ENCODE measurements around the gene MEIS1.

The MEIS1 gene

DNA sequence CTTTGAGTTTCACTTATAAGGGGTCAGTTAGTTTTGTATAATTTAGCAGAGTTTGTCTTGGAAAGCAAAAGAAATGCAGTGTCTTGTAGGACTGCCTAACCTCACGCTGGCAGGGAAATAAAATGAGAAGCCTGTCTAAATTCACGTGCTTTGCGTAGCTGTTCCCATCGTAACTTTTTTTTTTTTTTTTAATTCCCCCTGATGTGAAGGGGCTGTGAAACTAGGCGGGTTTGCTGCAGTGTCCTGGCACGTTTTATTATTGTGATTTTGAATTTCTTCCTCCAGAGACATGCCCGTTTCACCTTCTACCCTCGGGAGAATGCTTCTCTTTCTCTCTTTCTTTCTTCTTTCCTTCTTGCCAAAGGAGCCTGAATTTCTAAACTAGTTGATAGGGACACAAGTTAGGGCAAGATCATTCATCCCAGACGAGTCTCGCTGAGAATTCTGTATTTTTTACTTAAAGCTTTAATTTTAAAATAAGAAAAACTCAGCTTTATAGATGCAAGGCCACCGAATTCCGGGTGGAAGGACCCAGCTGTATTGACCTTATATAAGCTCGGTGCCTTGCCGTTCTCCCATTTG, 2.3 kb downstream of the MEIS1 start:
- DNase-seq (ENCODE audit: extremely low read depth, insufficient read length), result no peak
- Histone ChIP-seq H3K4me3 (replicated peaks; ENCODE audit: low read depth, low read length) (no peak overlapping the region), H3K27me3 (replicated peaks; ENCODE audit: control insufficient read depth, insufficient read depth, low read length) (no peaks in the 10 kb centered on the region; the same call in 1 of the 2 replicates), H3K36me3 (ENCODE audit: control insufficient read depth, insufficient read depth, low read length) (no peaks in the 10 kb centered on the region)
- TF ChIP-seq, protein P1, sequence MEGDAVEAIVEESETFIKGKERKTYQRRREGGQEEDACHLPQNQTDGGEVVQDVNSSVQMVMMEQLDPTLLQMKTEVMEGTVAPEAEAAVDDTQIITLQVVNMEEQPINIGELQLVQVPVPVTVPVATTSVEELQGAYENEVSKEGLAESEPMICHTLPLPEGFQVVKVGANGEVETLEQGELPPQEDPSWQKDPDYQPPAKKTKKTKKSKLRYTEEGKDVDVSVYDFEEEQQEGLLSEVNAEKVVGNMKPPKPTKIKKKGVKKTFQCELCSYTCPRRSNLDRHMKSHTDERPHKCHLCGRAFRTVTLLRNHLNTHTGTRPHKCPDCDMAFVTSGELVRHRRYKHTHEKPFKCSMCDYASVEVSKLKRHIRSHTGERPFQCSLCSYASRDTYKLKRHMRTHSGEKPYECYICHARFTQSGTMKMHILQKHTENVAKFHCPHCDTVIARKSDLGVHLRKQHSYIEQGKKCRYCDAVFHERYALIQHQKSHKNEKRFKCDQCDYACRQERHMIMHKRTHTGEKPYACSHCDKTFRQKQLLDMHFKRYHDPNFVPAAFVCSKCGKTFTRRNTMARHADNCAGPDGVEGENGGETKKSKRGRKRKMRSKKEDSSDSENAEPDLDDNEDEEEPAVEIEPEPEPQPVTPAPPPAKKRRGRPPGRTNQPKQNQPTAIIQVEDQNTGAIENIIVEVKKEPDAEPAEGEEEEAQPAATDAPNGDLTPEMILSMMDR (IDR thresholded peaks at IDR 0.05; ENCODE audit: insufficient read depth, low read length, poor library complexity, severe bottlenecking), result no peak

GRCh38 chr2:66437691-66438497, 3.0 kb downstream of the MEIS1 start:
- DNase-seq (ENCODE audit: extremely low read depth, insufficient read length), result no peak
- Histone ChIP-seq H3K27me3 (replicated peaks; ENCODE audit: control insufficient read depth, insufficient read depth, low read length) (no peaks in the 10 kb centered on the region; the same call in 1 of the 2 replicates), H3K4me3 (replicated peaks; ENCODE audit: low read depth, low read length) (no peak overlapping the region), H3K36me3 (ENCODE audit: control insufficient read depth, insufficient read depth, low read length) (no peaks in the 10 kb centered on the region)
- TF ChIP-seq, protein P1 (IDR thresholded peaks at IDR 0.05; ENCODE audit: insufficient read depth, low read length, poor library complexity, severe bottlenecking), result no peak

DNA sequence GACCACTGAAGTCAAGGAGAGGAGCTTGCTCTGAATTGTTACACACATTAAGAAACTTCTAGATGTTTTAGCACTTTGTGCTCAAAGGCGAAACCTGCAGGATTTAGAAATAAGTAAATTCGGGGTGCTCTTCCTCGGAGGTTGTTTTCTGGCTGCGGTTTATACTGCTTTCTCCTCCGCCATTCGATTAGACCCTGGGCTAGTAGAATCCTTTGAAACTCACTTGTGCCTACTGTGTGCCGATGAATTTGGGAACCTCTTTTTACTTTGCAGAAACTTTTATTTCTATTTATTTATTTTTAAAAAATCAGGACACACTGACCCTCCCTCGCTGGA, 3.5 kb downstream of the MEIS1 start:
- Histone ChIP-seq H3K36me3 (ENCODE audit: control insufficient read depth, insufficient read depth, low read length) (no peaks in the 10 kb centered on the region), H3K27me3 (replicated peaks; ENCODE audit: control insufficient read depth, insufficient read depth, low read length) (no peaks in the 10 kb centered on the region; the same call in 1 of the 2 replicates), H3K4me3 (replicated peaks; ENCODE audit: low read depth, low read length) (no peak overlapping the region)
- TF ChIP-seq, protein P1 (IDR thresholded peaks at IDR 0.05; ENCODE audit: insufficient read depth, low read length, poor library complexity, severe bottlenecking), result no peak
- no peak for DNase-seq (ENCODE audit: extremely low read depth, insufficient read length)

- TF ChIP-seq, protein P1 (IDR thresholded peaks at IDR 0.05; ENCODE audit: insufficient read depth, low read length, poor library complexity, severe bottlenecking), result no peak
- DNase-seq (ENCODE audit: extremely low read depth, insufficient read length), result no peak
- H3K4me3 ChIP-seq (replicated peaks; ENCODE audit: low read depth, low read length), result no peak overlapping the region
- H3K36me3 ChIP-seq (ENCODE audit: control insufficient read depth, insufficient read depth, low read length), result no peaks in the 10 kb centered on the region
- H3K27me3 ChIP-seq (replicated peaks; ENCODE audit: control insufficient read depth, insufficient read depth, low read length), result no peaks in the 10 kb centered on the region; the same call in 1 of the 2 replicates
Measured at GRCh38 chr2:66438891-66439811, 4.2 kb downstream of the MEIS1 start.

- no peak overlapping the region for H3K4me3 ChIP-seq (replicated peaks; ENCODE audit: low read depth, low read length)
- no peaks in the 10 kb centered on the region for H3K36me3 ChIP-seq (ENCODE audit: control insufficient read depth, insufficient read depth, low read length)
- TF ChIP-seq, protein P1 (IDR thresholded peaks at IDR 0.05; ENCODE audit: insufficient read depth, low read length, poor library complexity, severe bottlenecking), result no peak
- no peak for DNase-seq (ENCODE audit: extremely low read depth, insufficient read length)
- H3K27me3 ChIP-seq (replicated peaks; ENCODE audit: control insufficient read depth, insufficient read depth, low read length), result no peaks in the 10 kb centered on the region; the same call in 1 of the 2 replicates
Measured at GRCh38 chr2:66439812-66440542, 5.1 kb downstream of the MEIS1 start.

All from GM06990 (cell line).